Adipocyte (in vitro differentiated cells): ENCODE results near the gene ACBD6.

Source experiments
- DNase-seq: peaks from one replicate; pipeline ENCODE4 v3.0.0-alpha.2; 2015; ENCODE audit warnings: low read depth
- H3K27me3 ChIP-seq: replicated peaks from 2 replicates; pipeline ENCODE4 v1.7.0; 2013; ENCODE audit warnings: mild to moderate bottlenecking, low read length, moderate library complexity; ENCODE audit not compliant: control insufficient read depth, insufficient read depth
- H3K36me3 ChIP-seq: 2 replicates; pipeline ENCODE4 v1.7.0; 2013; ENCODE audit warnings: low read length, mild to moderate bottlenecking, moderate library complexity; ENCODE audit not compliant: control insufficient read depth, insufficient read depth, severe bottlenecking
- H3K4me1 ChIP-seq: 2 replicates; pipeline ENCODE4 v1.7.0; 2013; ENCODE audit warnings: mild to moderate bottlenecking, low read length, moderate library complexity; ENCODE audit not compliant: control insufficient read depth, insufficient read depth
- H3K4me3 ChIP-seq: 2 replicates; pipeline ENCODE4 v1.7.0; 2013; ENCODE audit warnings: mild to moderate bottlenecking, low read length, moderate library complexity
- H3K9ac ChIP-seq: 2 replicates; pipeline ENCODE4 v1.7.0; 2013; ENCODE audit warnings: mild to moderate bottlenecking, low read length, moderate library complexity
- H3K9me3 ChIP-seq: 2 replicates; pipeline ENCODE4 v1.7.0; 2013; ENCODE audit warnings: mild to moderate bottlenecking, low read length, moderate library complexity; ENCODE audit not compliant: control insufficient read depth

ACBD6 gene

DNA sequence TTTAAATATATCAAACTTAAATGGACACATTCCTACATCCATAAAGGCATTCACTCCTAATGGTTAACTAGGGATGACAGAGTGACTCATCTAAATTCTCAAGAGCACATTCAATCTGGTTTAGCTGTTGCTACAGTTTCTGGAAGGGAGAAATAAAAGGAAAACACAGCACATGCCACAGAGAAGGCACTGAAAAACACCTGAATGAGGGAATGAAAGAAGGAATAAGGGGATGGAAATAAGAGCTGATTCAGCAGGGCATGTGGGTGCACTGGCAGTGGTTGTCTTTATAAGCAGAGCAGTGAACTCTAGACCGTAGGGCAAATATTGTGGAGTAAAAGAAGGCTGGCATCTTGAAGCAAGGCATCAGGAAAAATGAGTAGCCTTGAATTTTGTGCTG, 193.0 kb downstream of the ACBD6 start:
- Histone ChIP-seq H3K4me1 (peaks cover 21% of the 10 kb centered on the region), H3K9me3 (no peaks in the 10 kb centered on the region), H3K27me3 (no peaks in the 10 kb centered on the region), H3K4me3 (no peak overlapping the region), H3K9ac (no peak overlapping the region), H3K36me3 (peaks cover 3% of the 10 kb centered on the region)
- peak; percentile 56 for DNase-seq

DNA sequence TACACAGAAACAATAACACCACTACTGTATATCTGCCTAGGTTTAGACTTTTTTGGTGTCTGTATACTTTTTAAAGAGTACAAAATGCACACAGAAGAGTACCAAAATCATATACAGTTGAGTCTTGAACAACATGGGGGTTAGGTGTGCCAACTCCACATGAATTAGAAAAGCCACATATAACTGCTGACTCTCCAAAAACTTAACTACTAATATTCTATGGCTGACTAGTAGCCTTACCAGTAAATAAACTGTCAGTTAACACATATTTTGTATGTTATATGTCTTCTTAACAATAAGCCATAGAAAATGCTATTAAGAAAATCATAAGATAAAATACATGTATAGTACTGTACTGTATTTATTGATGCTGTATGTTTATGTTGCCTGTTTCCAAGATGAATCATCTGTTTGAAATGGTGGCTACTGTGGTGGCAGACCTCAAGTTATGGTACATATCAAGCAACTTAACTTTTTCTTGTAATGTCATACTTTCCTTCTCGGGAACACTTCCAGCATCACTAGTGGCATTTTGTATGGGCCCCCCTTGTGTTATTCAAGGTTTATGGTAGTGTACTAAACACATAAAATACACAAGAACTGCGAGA, 201.1 kb downstream of the ACBD6 start:
- Histone ChIP-seq H3K9ac (no peak overlapping the region), H3K4me3 (no peak overlapping the region), H3K27me3 (no peaks in the 10 kb centered on the region), H3K36me3 (no peaks in the 10 kb centered on the region), H3K4me1 (no peaks in the 10 kb centered on the region), H3K9me3 (no peaks in the 10 kb centered on the region)
- peak; percentile 15 for DNase-seq

DNA sequence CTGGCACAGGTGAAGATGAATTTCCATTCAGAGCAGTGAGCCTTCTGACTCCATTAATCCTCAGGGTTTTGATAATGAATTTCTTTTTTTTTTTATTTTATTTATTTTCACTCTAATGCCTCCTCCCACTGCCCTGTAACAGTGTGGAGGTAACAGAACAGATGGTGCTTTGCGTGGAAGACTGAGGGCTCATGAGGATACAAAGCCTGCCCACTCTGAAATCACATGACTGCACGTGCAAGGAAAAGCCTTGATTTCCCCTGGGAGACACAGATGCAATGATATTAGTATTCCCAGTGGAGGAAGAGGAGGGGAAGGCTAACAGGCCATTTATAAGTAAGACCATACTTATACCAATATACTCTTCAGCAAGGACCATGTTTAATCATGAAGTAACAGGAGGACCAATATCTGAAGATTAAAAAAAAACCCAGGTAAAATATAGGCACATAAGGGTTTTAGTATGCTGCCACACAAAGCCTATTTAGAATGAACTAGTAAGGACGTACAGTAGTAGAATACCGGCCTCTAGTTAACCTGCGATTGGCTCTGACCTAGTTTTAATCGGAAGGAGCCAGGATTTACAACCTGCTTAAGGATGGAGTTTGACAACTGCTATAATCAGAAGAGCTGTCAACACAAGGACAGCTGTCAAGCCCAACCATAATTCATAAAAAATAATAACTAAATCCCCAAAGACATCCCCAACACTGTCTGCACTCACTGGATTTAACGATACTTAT, 202.7 kb downstream of the ACBD6 start:
- Histone ChIP-seq H3K36me3 (no peaks in the 10 kb centered on the region), H3K9ac (no peak overlapping the region), H3K27me3 (no peaks in the 10 kb centered on the region), H3K4me1 (no peaks in the 10 kb centered on the region), H3K9me3 (no peaks in the 10 kb centered on the region), H3K4me3 (no peak overlapping the region)
- no peak for DNase-seq

DNA sequence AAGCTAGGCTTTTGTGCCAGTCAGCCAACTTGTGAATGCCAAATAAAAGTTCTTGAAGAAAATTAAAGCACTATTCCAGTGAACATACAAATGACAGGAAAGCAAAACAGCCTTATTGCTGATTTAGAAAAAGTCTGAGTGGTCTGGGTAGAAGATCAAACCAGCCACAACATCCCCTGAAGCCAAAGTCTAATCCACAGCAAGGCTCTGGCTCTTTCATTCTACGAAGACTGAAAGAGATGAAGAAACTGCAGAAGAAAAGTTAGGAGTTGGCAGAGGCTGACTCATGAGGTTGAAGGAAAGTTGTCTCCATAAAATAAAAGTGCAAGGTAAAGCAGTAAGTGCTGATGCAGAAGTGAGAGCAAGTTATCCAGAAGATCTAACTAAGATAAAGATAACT, 206.4 kb downstream of the ACBD6 start:
- Histone ChIP-seq H3K4me3 (no peak overlapping the region), H3K27me3 (no peaks in the 10 kb centered on the region), H3K9ac (no peak overlapping the region)

DNA sequence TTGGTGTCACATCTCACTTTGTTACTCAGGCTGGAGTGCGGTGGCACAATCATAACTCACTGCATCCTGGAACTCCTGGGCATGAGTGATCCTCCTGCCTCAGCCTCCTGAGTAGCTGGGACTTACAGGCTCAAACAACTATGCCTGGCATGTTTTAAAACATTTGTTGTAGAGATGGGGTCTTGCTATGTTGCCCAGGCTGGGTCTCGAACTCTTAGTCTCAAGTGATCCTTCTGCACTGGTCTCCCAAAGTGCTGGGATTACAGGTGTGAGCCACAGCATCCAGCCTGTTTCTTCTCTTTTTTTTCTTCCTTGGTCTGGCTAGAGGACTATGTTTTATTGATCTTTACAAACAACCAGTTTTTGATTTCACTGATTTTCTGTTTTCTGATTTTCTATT, 207.7 kb downstream of the ACBD6 start:
- no peaks in the 10 kb centered on the region for H3K27me3 ChIP-seq
- H3K9me3 ChIP-seq: no peaks in the 10 kb centered on the region
- DNase-seq: no peak
- no peak overlapping the region for H3K4me3 ChIP-seq
- no peaks in the 10 kb centered on the region for H3K36me3 ChIP-seq
- no peak overlapping the region for H3K9ac ChIP-seq
- H3K4me1 ChIP-seq: no peaks in the 10 kb centered on the region

More for the DNA sequence above, 206.4 kb downstream of the ACBD6 start:
- Histone ChIP-seq H3K36me3 (no peaks in the 10 kb centered on the region), H3K9me3 (no peaks in the 10 kb centered on the region), H3K4me1 (no peaks in the 10 kb centered on the region)
- DNase-seq: no peak

DNA sequence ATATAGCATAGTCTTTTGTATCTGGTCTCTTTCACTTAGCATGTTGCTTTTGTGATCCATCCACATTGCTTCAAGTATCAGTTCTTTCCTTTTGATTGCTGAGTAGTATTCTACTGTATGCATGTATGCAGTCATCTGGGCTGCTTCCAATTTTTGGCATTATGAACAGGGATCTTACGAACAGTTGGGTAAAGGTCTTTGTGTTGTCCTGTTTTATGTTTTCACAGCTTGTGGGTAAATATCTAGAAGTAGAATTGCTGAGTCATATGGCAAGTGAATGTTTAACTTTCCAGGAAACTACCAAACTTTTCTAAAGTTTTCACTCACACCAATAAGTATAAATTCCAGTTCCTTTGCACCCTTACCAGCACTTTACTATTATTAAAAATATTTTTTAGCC, 211.4 kb downstream of the ACBD6 start:
- H3K4me3 ChIP-seq: no peak overlapping the region
- H3K36me3 ChIP-seq: peaks cover 5% of the 10 kb centered on the region
- no peaks in the 10 kb centered on the region for H3K4me1 ChIP-seq
- no peaks in the 10 kb centered on the region for H3K9me3 ChIP-seq
- peak; percentile 19 for DNase-seq
- H3K9ac ChIP-seq: no peak overlapping the region
- H3K27me3 ChIP-seq: no peaks in the 10 kb centered on the region

DNA sequence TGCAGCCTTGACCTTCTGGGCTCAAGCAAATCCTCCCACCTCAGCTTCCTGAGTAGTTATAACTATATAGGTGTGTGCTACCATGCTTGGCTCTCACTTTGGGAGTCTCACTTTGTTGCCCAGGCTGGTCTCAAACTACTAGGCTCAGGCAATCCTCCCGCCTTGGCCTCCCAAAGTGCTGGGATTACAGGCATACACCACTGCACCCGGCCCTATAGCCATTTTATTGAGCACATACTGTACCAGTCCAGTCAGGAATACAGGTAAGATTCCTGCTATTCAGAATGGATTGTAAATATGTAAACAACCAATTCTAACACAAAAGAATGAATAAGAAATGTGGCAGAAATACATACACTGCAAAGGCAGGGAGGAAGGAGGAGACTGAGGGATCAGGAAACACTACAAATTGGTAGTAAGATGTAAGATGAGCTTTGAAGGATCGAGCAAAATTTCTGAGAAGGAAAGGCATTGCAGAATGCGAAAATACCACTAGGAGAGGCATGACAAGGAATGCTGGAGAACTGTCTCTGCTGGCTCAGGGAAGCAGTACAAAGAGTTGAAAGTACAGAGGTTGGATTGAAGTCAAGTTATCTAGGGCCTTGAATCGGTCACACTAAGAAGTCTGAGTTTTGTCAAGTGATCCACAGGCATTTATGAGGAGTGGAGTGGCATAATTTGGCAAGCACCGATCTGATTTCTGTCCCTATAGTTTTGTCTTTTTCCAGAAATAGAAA, 211.9 kb downstream of the ACBD6 start:
- Histone ChIP-seq H3K27me3 (no peaks in the 10 kb centered on the region), H3K36me3 (peaks cover 5% of the 10 kb centered on the region), H3K4me1 (no peaks in the 10 kb centered on the region), H3K9me3 (no peaks in the 10 kb centered on the region), H3K4me3 (no peak overlapping the region), H3K9ac (no peak overlapping the region)
- DNase-seq: no peak

DNA sequence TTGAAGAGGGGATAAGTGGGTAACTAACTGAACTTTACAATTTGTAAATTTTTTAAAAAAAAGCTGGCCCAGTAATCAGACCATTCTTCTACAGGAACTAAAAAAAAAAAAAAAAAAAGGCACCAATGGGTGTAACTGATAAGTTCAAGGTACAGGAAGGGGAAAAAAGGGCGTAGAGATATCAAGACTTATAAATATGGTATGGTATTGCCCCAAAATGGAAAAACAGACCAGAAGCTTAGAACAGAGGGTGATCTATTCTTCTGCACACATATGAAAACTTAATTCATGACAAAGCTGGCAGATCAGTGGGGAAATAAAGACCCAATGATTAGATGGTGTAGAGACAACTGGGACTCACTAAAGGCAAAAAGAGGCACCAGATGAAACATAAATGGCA, 213.4 kb downstream of the ACBD6 start:
- Histone ChIP-seq H3K9ac (no peak overlapping the region), H3K27me3 (no peaks in the 10 kb centered on the region), H3K4me1 (no peaks in the 10 kb centered on the region), H3K4me3 (no peak overlapping the region), H3K9me3 (no peaks in the 10 kb centered on the region), H3K36me3 (peaks cover 14% of the 10 kb centered on the region)
- DNase-seq: no peak

DNA sequence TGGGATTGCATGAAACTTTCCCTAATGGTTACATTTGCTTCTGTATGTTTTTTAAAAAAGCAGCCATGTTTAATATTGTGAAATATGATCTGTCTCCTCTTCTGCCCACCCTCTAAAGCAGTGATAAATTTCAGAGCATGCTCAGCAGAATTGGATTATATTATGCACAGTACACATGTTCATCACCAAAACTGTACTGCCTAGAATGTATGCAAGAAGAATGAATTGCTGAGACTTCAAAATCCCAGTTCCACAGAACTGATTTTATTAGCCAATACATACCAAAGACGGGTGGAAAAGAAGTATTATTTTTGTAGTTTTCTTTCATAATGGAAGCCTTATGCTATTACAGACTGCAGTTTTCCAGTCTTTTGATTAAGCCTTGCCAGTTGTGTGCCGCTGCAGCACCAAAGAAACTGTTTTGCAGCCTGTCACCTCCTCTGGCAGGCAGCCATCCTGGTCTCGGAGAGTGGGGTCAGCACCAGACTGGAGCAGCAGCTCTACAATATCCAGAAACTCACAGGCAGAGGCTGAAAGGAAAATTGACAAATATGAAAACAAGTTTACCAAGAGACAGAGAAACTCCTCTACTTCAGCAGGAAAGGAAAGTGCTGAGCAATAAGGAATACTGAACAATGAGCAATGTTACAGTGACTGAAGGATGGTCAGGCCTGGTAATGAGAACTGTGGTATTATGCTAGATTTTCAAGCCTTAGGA, 214.2 kb downstream of the ACBD6 start:
- Histone ChIP-seq H3K9ac (no peak overlapping the region), H3K4me1 (no peaks in the 10 kb centered on the region), H3K27me3 (no peaks in the 10 kb centered on the region), H3K4me3 (no peak overlapping the region), H3K9me3 (no peaks in the 10 kb centered on the region), H3K36me3 (peaks cover 20% of the 10 kb centered on the region)
- no peak for DNase-seq

DNA sequence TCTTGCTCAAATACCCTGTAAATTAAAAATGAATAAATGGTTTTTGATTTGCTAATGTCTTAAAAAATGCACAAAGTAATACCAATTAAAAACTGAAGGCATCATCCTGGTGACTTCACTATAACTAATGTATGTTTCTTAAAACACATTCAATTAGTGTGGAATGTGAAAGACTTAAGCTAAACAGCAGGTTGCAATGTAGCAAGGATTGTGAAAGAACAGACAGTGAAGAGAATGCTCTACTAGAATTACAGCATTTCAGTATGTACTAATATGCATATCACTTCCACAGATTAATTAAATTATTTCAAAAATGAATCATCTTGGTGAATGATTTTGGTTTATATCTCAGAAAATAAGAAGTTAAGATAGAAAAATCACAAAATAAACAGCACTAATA, 216.0 kb downstream of the ACBD6 start:
- Histone ChIP-seq H3K9me3 (no peaks in the 10 kb centered on the region), H3K9ac (no peak overlapping the region), H3K27me3 (no peaks in the 10 kb centered on the region), H3K4me3 (no peak overlapping the region), H3K4me1 (peaks cover 6% of the 10 kb centered on the region), H3K36me3 (peaks cover 23% of the 10 kb centered on the region)
- DNase-seq: peak; percentile 54

DNA sequence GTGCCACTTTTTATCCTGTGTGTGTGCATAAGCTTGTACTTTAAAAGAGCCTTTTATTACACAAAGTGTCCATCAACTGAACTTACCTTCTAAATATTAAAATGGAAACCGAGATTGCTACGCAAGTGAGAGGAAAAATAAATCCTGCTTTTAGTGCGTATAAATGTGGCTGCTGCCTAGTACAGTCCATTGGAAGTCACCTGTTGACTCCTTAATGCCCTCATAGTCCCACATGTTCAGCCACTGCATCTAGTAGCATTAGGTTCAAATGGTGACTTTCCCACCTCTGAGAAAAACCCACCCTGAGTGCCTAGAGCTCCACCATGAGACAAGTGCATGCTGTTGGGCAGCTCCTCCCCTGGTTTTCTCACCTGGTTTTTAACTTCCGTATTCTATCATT, 219.3 kb downstream of the ACBD6 start:
- Histone ChIP-seq H3K9ac (no peak overlapping the region), H3K9me3 (no peaks in the 10 kb centered on the region), H3K4me3 (no peak overlapping the region), H3K4me1 (peaks cover 7% of the 10 kb centered on the region), H3K36me3 (peaks cover 31% of the 10 kb centered on the region), H3K27me3 (no peaks in the 10 kb centered on the region)
- no peak for DNase-seq
